ENCODE results near the gene CGREF1. TPM values are rescaled to one million over a fixed set of nuclear protein-coding genes. Genes with fewer than 3 reads are reported as not detected.

The CGREF1 gene
- total and polyA plus RNA-seq, 2 donors (not counting 1 experiment from before 2014, with no cell fraction given) = not detected

DNA sequence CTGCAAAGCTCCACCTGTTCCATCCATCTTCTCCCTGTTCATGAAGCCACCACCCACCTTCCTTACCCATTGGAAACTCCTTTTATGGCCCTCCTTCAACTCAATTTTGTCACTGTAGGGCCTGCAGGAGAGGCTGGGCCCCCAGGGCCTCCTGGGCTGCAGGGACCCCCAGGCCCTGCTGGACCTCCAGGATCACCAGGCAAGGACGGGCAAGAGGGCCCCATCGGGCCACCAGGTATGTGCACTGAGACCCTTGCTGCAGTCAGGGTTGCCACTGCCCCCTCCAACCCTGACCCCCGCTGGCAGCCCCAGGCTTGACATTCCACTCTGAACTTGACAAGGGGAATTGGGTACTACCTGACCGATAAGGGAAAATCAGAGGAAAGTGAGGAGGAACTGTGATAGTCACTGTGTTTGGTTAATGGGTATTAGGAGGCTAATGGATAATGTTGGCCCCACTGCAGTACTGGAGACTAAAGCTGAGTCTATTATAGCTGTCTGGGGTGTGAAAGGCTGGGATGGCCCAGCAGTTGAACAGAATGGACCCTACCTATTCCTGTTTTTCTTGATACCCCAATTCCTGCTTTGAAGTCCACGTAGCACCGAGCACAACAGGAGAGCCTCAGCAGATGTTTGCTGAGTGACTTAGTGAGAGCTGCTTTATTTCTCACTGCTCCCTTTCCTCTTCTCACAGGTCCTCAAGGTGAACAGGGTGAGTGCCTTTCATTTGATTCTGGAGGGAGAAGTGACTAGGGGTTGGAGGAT is 34.4 kb downstream of the CGREF1 start:
- peak overlapping the region; percentile 46 for H3K27ac Mint-ChIP-seq
- CTCF ChIA-PET = interaction anchor here (0.6 to 4.7 kb wide), 5 partner anchors 11 to 195 kb away, joined by 3 to 27 read pairs (median 3); partner anchors contain the start of gene AGBL5
- H3K27me3 Mint-ChIP-seq = no peaks in the 10 kb centered on the region

More for the DNA sequence above, 34.4 kb downstream of the CGREF1 start:
- no peak overlapping the region for H3K27ac ChIP-seq (ENCODE audit: low read length in 2 of 2)
- H3K27me3 ChIP-seq (replicated peaks in 1 of 4; ENCODE audit: control extremely low read depth in 1 of 4, control insufficient read depth in 3 of 4, insufficient read depth in 4 of 4, low read length in 3 of 4) = peaks cover 0 to 4% (median under 1%) of the 10 kb centered on the region in 4 experiments
- POLR2A ChIA-PET = interaction anchor here (1.2 kb wide), 1 partner anchor 33 kb away, joined by 3 read pairs; the partner anchor contains the start of gene AGBL5
- H3K4me2 ChIP-seq (replicated peaks; ENCODE audit: low read depth, low read length, poor library complexity, severe bottlenecking) = no peak overlapping the region
- no peak for DNase-seq
- H3K4me1 ChIP-seq (ENCODE audit: control insufficient read depth in 2 of 2, insufficient read depth in 2 of 2, low read length in 2 of 2) = peaks cover 26 to 38% of the 10 kb centered on the region in 2 donors
- no peaks in the 10 kb centered on the region for H3K9me3 Mint-ChIP-seq (ENCODE audit: insufficient read depth)
- WGBS (ENCODE audit: insufficient coverage) = 98% methylated on average over 4 of the region's 6 CpGs
- H3K79me2 ChIP-seq (ENCODE audit: control insufficient read depth, insufficient read depth, low read length) = peaks cover 4% of the 10 kb centered on the region
- H3K4me3 ChIP-seq (ENCODE audit: control extremely low read depth in 1 of 5, extremely low read depth in 1 of 5, insufficient read depth in 1 of 5, low read depth in 2 of 5, low read length in 4 of 5) = no peak overlapping the region
- intact Hi-C loops (cut with micrococcal nuclease) = loop anchor here (5.0 to 10.0 kb wide), 4 partner anchors 122 to 1790 kb away; partner anchors contain the start of genes ASXL2, CENPA and TRMT61B
- no peaks in the 10 kb centered on the region for H3K36me3 ChIP-seq (replicated peaks in 1 of 2; ENCODE audit: control extremely low read depth in 1 of 2, control insufficient read depth in 1 of 2, extremely low read depth in 1 of 2, insufficient read depth in 2 of 2, low read length in 1 of 2)
- no peak for ATAC-seq (ENCODE audit: low read depth)
- no peak overlapping the region for H2AFZ ChIP-seq (ENCODE audit: insufficient read depth, low read depth, low read length, poor library complexity, severe bottlenecking)
- no peak overlapping the region for H3K9ac ChIP-seq (ENCODE audit: low read length)
- no peaks in the 10 kb centered on the region for H3K9me3 ChIP-seq (ENCODE audit: control extremely low read depth in 1 of 3, control insufficient read depth in 2 of 3, insufficient read depth in 1 of 3, low read length in 2 of 3)
- peak overlapping the region; percentile 91 for H3K4me3 Mint-ChIP-seq
- no peak for TF ChIP-seq EZH2 (IDR thresholded peaks at IDR 0.05; ENCODE audit: borderline replicate concordance, insufficient read depth, low read depth, low read length, poor library complexity, severe bottlenecking)
- TF ChIP-seq, protein P1, sequence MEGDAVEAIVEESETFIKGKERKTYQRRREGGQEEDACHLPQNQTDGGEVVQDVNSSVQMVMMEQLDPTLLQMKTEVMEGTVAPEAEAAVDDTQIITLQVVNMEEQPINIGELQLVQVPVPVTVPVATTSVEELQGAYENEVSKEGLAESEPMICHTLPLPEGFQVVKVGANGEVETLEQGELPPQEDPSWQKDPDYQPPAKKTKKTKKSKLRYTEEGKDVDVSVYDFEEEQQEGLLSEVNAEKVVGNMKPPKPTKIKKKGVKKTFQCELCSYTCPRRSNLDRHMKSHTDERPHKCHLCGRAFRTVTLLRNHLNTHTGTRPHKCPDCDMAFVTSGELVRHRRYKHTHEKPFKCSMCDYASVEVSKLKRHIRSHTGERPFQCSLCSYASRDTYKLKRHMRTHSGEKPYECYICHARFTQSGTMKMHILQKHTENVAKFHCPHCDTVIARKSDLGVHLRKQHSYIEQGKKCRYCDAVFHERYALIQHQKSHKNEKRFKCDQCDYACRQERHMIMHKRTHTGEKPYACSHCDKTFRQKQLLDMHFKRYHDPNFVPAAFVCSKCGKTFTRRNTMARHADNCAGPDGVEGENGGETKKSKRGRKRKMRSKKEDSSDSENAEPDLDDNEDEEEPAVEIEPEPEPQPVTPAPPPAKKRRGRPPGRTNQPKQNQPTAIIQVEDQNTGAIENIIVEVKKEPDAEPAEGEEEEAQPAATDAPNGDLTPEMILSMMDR (IDR thresholded peaks at IDR 0.05) = no peak
- no peaks in the 10 kb centered on the region for H4K20me1 ChIP-seq (ENCODE audit: control insufficient read depth, insufficient read depth, low read length, poor library complexity, severe bottlenecking)
- H3K4me1 Mint-ChIP-seq = peaks cover 28% of the 10 kb centered on the region
